IPS DF 6.9 (cell line): Measurements from ENCODE around the gene MIEF1.
A peak's percentile ranks its signal among the peaks of the same experiment; 100 is the strongest.

Experiments used
- DNase-seq: peaks from one replicate; pipeline ENCODE4 v3.0.0-alpha.2; 2013; ENCODE audit warnings: low read depth, low spot score
- H3K27ac ChIP-seq: one replicate; pipeline ENCODE4 v1.5.1; 2013; ENCODE audit warnings: low read length, control low read depth
- H3K27me3 ChIP-seq: 2 replicates; pipeline ENCODE4 v1.6.1; 2013; ENCODE audit warnings: mild to moderate bottlenecking, low read length; ENCODE audit not compliant: control insufficient read depth, insufficient read depth
- H3K36me3 ChIP-seq: 2 replicates; pipeline ENCODE4 v1.6.1; 2013; ENCODE audit warnings: low read length; ENCODE audit not compliant: control insufficient read depth, insufficient read depth
- H3K4me1 ChIP-seq: 2 replicates; pipeline ENCODE4 v1.6.1; 2013; ENCODE audit warnings: low read length; ENCODE audit not compliant: control insufficient read depth, insufficient read depth
- H3K4me3 ChIP-seq: 2 replicates; pipeline ENCODE4 v1.5.1; 2013; ENCODE audit warnings: mild to moderate bottlenecking, low read length
- H3K9me3 ChIP-seq: 2 replicates; pipeline ENCODE4 v1.6.1; 2013; ENCODE audit warnings: low read length, inconsistent platforms; ENCODE audit not compliant: control insufficient read depth, insufficient read depth
- WGBS: extraction: QIAGEN DNeasy Blood & Tissue Kit; methylation state at CpG from one replicate; pipeline ENCODE4 v1.1.7; 2013; ENCODE audit warnings: mixed read lengths, missing lambda C conversion rate; ENCODE audit not compliant: insufficient read length, insufficient coverage; 5-methylcytosine and 5-hydroxymethylcytosine counted together

Gene MIEF1

DNA sequence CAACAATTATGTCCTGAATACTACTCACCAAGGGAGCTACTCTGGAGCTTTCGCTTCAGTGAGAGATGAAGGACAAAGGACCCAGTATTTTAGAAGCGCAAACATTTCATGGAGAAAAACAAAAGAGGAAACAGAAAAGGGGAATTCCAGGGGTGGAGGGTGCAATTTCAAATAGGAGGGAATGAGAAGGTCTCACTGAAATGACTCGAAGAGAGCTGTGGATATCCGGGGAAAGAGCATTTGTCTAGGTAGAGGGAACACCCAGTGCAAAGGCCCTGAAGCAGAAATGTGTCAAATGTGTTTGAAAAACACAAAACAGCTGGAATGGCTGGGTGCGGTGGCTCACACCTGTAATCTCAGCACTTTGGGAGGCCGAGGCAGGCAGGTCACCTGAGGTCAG, 28.0 kb downstream of the MIEF1 start:
- Histone ChIP-seq H3K27ac (no peak overlapping the region), H3K36me3 (peaks cover 9% of the 10 kb centered on the region), H3K27me3 (no peaks in the 10 kb centered on the region), H3K9me3 (no peaks in the 10 kb centered on the region), H3K4me1 (peaks cover 5% of the 10 kb centered on the region), H3K4me3 (no peak overlapping the region)
- no peak for DNase-seq
- WGBS = no CpG with 5 or more reads among the region's 6 CpGs

DNA sequence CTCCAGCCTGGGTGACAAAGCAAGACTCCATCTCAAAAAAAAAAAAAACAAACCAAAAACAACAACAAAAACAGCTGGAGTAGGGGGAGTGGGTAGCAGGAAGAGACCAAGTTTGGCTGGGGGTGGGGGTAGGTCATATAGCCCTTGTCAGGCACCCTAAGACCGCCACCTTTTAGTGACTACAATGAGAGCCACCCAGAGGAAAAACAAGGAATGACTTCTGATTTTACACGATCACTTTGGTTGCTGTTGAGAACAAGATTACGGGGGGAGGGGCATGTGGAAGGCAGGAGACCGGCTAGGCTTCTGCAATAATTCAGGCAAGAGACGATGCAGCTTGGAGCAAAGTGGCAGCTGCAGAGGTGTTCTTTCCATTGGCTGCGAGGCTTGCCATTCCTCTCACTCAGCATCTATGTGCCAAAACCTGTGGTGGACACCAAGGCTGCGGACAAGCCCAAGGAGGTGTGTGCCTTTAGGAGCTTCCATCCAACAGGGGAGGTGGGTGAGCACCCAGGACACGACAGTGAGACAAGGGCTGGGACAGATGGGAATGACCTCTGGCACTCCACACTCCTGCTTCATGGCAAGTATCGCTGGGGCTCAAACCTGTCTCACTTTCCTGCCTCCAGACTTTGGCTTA, 28.7 kb downstream of the MIEF1 start:
- H3K27ac ChIP-seq = no peak overlapping the region
- no peaks in the 10 kb centered on the region for H3K27me3 ChIP-seq
- H3K36me3 ChIP-seq = peaks cover 9% of the 10 kb centered on the region
- no peak for DNase-seq
- peaks cover 10% of the 10 kb centered on the region for H3K4me1 ChIP-seq
- H3K9me3 ChIP-seq = no peaks in the 10 kb centered on the region
- no CpG with 5 or more reads among the region's 9 CpGs for WGBS
- no peak overlapping the region for H3K4me3 ChIP-seq

DNA sequence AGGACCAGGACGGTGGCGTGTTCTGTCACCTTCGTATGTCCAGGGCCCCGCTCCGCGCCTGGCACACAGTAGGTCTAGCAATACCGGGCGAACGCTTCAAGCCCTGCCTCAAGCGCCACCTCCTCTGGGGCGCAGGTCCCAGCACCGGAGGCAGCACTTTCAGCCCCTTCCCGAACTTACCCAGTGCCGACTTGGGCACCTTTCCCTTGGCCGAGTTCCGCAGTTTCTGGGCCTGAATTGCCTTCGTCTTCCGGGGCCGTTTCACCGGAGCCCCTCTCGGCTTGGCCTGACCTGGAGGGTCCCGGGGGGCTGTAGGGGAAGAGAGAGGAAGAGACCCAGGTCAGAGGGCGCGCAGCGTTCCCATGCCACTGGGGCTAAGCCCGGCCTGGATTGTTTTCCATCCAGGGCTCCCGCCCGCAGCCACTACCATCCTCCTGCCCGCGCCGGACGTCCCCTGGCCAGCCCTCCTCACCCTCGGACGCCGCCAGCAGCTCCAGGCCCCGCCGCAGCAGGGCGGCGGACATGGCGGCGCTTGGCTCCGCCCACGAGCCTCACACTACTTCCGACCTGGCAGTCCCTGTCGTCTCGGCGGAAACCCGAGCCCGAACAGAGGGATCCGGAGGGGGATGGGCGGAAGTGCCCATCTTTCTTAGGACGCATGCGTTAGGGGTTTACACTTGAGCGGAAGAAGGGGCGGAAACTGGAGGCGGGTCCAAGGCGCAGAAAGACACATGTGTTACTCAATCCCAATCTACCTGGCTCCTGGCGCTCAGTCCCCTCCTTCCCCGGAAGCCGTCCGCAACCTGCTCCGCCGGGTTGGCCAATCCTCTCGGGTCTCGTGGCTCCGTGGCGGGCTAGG, 30.4 kb downstream of the MIEF1 start, which contains the start of gene RPS19BP1:
Gene RPS19BP1, minus strand, starts transcription at position 534 of the 859 bp plus-strand sequence. Its CDS starts 10 bp downstream, at position 524.
- Histone ChIP-seq H3K36me3 (peaks cover 9% of the 10 kb centered on the region), H3K4me3 (peak within 1 kb of the TSS; percentile 90), H3K4me1 (peaks cover 12% of the 10 kb centered on the region), H3K27me3 (no peaks in the 10 kb centered on the region), H3K9me3 (no peaks in the 10 kb centered on the region), H3K27ac (no peak within 1 kb of the TSS)
- DNase-seq = peak; percentile 100
- WGBS = no CpG with 5 or more reads among the region's 67 CpGs

DNA sequence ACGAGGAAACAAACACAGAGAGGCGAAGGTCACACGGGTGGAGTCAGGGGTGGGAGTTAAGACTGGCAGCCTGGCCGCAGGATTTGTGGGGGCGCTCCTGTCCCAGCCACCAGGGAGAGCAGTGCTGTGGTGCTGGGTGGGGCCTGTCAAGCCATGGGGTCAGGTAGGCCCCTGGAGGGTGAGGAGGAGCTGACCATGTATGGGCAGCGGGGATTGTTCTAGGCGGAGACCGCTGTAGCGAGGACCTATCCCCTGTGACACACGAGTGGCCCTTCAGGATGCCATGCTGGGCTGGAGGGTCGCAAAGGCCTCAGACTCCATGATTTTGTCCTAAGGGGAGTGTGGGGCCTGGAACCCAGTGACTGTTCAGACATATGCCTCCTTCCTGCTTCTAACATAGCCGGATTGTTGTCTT, 32.0 kb downstream of the MIEF1 start:
- no peak for DNase-seq

DNA sequence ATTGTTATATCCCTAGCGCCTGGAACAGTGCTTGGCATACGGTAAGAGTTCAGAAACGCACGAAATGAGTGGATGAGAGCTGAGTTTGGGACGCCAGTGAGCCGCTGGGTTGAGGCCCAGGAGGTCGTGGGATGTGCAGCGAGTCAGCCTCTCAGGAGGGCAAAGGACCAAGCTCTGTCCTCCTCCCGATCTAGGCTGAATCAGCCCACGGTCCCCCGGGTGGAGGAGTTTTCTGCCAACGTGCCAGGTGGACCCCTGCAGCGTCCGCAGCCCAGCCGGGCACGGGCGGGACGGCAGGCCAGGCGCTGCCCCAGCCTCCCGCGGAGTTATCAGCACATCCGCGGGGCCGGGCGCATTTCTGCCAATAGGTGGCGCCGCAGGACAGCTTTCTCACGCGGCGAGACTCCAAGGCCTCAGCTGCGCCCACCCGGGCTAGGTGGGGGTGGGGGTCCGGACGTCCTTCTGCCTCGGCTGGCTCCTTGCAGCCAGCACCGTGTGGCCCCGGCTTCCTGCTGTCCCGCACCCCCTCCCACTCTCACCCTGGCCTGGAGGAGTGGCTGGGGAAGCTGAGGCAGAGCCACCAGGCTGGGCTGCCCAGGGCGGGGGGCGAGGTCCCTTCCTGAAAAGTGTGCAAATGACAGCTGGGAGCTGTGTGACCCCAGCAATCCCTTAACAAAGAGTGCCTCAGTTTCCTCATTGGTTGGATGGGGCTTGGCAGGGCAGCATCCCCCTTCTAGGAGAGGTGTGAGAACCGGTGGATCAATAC, 32.7 kb downstream of the MIEF1 start:
- no peak for DNase-seq
- H3K27me3 ChIP-seq = no peaks in the 10 kb centered on the region
- H3K4me1 ChIP-seq = peaks cover 9% of the 10 kb centered on the region
- H3K4me3 ChIP-seq = no peak overlapping the region
- no peaks in the 10 kb centered on the region for H3K9me3 ChIP-seq
- no CpG with 5 or more reads among the region's 41 CpGs for WGBS
- H3K36me3 ChIP-seq = 0 out of 2 replicates have a peak, but pooled peaks cover under 1% of the 10 kb centered on the region
- H3K27ac ChIP-seq = no peak overlapping the region

More for the DNA sequence above, 32.0 kb downstream of the MIEF1 start:
- Histone ChIP-seq H3K9me3 (no peaks in the 10 kb centered on the region), H3K27ac (no peak overlapping the region), H3K36me3 (0 out of 2 replicates have a peak, but pooled peaks cover 2% of the 10 kb centered on the region), H3K27me3 (no peaks in the 10 kb centered on the region), H3K4me1 (peaks cover 9% of the 10 kb centered on the region), H3K4me3 (no peak overlapping the region)
- WGBS = no CpG with 5 or more reads among the region's 12 CpGs

DNA sequence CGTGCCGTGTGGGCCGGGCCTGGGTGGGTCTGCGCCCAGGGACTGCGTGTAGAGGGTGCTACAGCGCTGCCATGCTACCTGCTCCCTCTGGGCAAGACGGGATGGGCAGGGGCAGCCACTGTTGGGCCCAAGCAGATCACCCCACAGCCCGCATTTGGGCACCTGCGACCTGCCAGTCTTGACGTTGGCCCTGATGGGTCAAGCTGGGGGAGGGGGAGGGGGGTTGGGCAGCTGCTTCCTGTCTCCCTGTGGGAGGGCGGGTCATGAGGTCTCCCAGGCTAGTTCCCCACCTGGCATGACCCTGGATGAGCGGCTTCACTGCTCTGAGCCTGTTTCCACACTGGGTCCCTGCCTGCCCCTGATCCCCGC, 33.3 kb downstream of the MIEF1 start:
- Histone ChIP-seq H3K27ac (no peak overlapping the region), H3K4me3 (no peak overlapping the region), H3K27me3 (no peaks in the 10 kb centered on the region), H3K36me3 (no peaks in the 10 kb centered on the region), H3K4me1 (peaks cover 9% of the 10 kb centered on the region), H3K9me3 (no peaks in the 10 kb centered on the region)
- no peak for DNase-seq
- whole genome bisulfite sequencing = no CpG with 5 or more reads among the region's 13 CpGs

DNA sequence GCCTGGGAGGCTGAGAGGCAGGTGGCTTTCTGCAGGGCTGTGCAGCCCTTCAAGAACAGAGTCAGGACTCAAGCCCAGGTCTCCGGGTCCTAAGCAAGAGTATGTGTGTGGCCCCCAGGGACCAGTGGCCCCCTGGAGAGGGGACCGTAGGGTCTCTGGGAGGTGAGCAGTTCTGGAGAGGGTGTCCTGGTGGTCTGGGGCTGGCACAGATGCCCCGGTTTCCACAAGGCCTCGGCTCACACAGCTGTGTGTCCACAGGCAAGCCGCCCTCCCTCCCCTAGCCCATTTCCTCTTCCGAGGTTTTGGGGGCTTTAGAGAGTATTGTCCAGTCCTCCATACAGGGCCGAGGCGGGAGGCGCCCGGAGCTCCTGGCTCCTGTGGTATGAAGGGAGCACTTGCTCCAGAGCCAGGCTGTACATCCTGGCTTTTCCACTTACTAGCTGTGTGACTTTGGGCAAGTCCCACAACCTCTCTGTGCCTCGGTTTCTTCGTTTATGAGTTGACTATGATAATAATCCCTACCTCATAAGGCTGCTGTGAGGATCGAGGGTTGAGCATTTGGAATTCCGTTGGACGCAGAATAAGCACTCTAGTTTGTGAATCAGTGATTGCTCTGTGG, 33.9 kb downstream of the MIEF1 start:
- no peaks in the 10 kb centered on the region for H3K36me3 ChIP-seq
- peaks cover 9% of the 10 kb centered on the region for H3K4me1 ChIP-seq
- DNase-seq = no peak
- no CpG with 5 or more reads among the region's 15 CpGs for WGBS
- H3K9me3 ChIP-seq = no peaks in the 10 kb centered on the region
- H3K27ac ChIP-seq = no peak overlapping the region
- no peak overlapping the region for H3K4me3 ChIP-seq
- no peaks in the 10 kb centered on the region for H3K27me3 ChIP-seq

DNA sequence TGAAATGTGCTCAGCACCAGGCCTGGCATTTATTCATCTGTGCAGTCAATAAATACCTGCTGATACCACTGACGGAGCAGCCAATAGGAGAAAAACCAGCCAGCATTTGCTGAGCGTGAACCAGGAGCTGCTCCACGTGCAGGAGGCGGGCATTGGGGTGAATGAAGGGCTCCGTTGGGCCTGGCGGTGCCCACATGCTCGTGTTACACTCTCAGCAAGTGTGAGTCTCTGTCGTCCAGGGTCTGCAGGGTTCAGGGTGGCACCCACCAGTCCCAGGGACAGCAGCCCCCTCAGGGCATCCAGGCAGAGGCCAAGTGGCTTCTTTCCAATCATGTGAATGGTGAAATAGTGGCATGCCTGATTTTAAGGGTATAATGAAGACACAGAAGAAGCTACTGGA, 34.6 kb downstream of the MIEF1 start:
- no peaks in the 10 kb centered on the region for H3K9me3 ChIP-seq
- WGBS = no CpG with 5 or more reads among the region's 8 CpGs
- peaks cover 9% of the 10 kb centered on the region for H3K4me1 ChIP-seq
- no peaks in the 10 kb centered on the region for H3K36me3 ChIP-seq
- no peaks in the 10 kb centered on the region for H3K27me3 ChIP-seq
- DNase-seq = no peak
- no peak overlapping the region for H3K27ac ChIP-seq
- no peak overlapping the region for H3K4me3 ChIP-seq

DNA sequence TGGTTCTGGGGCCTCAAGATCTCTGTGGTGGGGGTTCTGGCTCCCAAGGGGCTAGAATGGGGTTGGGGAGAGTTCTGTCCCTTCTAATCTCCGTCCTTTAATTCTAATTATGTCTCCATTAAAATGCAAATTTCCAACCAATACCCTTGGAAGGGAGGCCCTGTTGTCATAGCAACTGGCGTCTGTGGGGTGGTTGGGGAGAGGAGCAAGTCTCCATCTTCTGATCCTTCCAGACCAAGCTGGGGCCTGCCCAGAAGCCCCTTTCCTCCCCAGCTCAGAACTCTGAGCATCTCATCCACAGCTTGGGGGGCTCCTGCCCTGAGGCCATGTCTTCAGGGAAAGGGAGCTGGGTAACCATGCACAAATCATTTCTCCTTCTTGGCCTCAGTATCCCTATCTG, 35.9 kb downstream of the MIEF1 start:
- Histone ChIP-seq H3K4me3 (no peak overlapping the region), H3K27ac (no peak overlapping the region), H3K36me3 (no peaks in the 10 kb centered on the region), H3K9me3 (no peaks in the 10 kb centered on the region), H3K4me1 (peaks cover 9% of the 10 kb centered on the region), H3K27me3 (no peaks in the 10 kb centered on the region)
- DNase-seq = no peak
- WGBS = no CpG with 5 or more reads among the region's 2 CpGs

DNA sequence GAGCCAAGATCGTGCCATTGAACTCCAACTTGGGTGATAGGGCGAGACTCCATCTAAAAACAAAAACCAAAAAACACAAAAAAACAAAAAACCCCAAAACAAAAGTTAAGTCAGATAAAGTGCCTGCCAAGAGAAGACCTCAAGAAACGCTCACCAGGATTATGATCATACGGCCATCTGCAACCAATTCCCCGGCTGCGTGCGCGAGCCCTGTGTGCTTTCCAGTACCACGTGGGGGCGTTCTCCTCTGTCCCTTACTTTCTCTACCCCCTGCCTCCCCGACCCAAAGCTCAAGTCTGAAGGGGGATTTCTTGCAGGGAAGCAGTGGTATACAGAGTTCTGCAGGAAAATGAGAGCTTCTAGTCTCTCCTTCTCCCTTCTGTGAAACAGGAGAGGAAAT, 41.0 kb downstream of the MIEF1 start:
- peaks cover 2% of the 10 kb centered on the region; the same call in 1 of the 2 replicates for H3K27me3 ChIP-seq

More for the DNA sequence above, 41.0 kb downstream of the MIEF1 start:
- Histone ChIP-seq H3K36me3 (no peaks in the 10 kb centered on the region), H3K9me3 (no peaks in the 10 kb centered on the region), H3K4me1 (no peaks in the 10 kb centered on the region), H3K4me3 (no peak overlapping the region), H3K27ac (no peak overlapping the region)
- DNase-seq = no peak
- no CpG with 5 or more reads among the region's 11 CpGs for WGBS
